HG03039 (cell line): ENCODE data around the gene DNAH6.

ENCODE experiments used
- ATAC-seq: cut with Tn5 transposase; IDR thresholded peaks from one replicate; pipeline ENCODE4 v1.9.1; 2021; ENCODE audit warnings: mild to moderate bottlenecking, moderate library complexity; ENCODE audit not compliant: unreplicated experiment

The DNAH6 gene

DNA sequence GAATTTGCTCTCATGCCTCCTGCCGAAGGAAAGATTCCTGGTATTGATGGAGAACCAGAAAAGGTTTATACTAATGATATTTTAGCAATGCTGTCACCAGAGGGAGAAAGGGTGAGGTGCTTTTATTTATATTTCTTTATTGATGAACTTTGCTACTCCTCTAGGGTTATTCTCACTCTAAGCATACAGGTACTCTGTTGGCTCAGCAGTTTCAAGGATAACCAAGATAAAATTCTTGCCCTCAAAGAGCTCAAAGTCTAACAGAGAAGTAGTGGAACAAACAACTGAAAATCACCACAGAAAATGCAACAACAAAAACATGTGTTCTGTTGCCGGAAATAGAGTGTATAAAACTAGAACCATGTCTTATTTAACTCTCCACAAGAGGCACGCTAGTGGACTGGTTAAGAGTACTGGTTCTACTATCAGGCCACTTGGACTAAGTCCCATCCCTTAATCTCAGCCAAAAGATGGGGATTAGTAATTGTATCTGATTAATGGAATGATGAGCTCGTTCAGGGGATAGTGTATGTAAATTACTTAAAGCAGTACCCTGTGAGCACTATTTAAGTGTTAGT lies 103.6 kb downstream of the DNAH6 start:
- no peak for ATAC-seq

DNA sequence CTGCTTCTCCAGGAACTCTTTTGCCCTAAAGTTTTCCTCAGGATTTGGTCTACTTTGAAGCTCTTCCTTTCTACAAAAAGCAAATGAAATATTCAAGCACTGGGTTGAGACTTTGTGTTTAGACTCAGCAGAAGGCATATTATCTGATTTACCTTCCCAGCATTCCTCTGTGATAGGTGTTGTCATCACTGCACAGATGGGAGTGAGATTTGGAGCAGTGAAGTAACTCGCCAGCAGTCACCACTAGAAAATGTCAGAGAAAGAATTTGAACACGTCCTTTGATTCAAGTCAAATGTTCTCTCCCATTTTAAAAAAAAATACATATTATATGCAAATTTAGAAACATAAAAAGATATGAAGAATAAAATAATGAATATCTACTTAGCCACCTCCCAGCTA lies 112.2 kb downstream of the DNAH6 start:
- no peak for ATAC-seq

DNA sequence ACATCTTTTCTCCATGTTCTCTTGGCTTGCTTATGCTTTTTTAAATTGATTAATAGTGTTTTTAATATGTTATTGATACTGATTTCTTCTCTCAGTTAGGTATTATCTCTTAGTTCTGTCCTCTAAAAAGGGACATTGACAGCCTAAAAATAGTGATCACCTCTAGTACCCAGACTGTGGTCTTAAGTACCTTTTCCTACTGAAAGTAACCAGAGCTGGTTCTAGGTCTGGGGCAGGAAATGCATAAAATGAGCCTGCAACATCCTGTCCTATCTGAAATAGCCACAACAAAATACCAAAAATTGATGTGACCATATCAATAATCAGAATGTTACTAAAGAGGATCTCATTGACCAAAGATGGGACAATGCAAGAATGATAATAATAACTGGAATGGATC lies 113.3 kb downstream of the DNAH6 start:
- no peak for ATAC-seq

DNA sequence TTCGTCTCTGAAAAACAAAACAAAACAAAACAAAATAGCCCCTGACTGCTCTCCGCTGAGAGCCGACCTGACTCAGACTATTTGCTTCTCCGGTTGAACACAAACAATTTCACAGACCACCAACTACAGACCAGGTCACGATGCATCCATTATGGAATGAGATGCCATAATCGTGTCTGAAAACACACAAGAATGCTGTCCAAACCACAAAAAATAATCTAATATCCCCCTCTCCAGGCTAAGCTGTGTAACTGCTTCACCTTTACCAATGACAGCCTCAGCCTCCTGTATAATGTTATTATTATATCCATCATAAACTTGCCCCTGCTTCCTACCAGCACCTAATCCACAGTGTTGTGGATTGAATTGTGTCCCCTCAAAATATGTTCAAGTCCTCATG lies 114.7 kb downstream of the DNAH6 start:
- ATAC-seq: no peak

DNA sequence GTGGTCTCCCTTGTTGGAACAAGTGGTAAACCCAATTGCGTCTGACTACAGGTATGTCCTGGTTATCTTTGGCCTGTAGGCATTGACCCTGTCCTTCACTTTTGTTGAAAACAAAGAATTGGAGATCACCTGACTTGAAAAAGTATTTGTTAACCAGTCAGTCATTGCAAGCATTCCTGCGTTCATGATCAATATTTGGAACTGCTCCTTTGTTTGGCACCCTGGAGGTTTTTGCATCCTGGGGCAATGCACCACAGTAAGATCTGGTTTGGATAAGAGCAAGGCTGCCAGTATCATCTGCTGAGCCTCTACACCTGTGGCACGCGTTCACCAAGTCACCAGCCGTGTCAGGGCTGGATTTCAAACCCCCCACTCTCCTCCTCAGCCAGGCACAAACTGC lies 115.7 kb downstream of the DNAH6 start:
- no peak for ATAC-seq

DNA sequence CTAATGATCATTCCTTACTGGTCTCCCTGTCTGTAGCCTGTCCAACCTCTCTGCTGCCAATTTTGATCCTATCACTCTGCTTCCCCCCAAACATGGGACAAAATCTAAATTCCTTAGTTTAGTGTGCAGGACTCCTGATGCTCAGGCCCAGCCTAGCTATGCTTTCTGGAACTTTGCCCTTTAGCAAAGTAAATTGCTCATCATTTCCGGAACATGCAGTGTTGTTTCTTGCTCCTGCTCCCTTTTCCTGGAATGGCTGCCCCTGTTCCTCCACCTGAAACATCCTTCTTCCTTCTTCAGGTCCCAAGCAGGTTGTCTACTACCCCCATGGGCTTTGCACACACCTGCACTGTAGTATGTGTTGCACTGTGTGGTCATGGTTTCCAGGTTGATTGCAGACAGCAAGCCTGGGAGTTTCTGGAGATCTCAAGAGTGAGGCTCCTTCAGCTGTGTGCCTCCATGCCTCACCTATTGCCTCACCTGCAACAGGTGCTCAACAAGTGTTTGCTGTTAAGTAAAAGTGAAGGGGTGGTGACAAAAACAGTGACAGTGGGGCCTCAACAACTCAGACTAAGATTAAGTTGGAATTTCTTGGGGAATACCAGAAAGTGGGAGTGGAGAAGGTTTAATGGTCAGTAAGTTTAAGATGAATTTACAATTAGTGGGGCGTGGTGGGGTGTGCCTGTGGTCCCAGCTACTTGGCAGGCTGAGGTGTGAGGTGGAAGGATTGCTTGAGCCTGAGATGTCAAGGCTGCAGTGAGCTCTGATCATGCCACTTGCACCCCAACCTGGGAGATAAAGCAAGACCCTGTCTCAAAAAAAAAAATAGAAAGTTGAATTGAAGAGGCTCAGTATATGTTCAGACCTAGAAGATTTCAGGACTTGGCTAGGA lies 120.0 kb downstream of the DNAH6 start:
- ATAC-seq: no peak

DNA sequence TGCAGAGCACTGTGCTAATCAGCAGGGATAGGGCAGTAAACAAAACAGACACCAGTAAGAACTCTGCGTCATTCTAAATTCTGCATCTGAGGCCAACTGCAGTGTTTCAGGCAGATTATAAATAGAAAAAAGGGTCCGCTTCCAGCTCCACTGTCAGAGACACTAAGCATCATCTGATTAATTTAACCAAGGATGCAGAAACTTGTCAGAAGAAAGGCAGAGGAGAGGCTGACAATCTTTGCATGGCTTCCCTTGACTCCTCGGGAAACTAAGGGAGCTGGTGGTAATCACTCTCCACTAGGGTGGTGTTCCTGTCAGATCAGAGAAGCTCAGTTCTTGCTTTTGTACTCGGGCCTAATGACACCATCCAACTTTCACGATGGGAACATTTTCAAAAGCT lies 123.5 kb downstream of the DNAH6 start:
- no peak for ATAC-seq

DNA sequence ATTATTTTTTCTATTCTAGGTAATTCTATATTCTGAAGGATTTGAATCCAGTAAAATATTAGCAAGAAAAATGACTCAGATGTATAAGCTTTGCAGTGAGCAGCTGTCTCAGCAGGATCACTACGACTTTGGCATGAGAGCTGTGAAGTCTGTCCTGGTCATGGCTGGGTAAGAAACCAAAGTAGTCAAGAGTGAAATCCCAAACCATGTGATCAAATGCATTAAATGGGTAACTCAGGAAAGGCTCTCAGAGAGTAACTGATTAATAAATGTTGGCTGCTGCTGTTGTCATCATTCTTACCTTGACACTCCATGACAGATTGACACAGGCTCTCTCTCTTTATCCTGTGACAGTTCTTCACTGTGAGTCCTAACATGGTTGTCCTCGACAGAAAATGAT lies 124.1 kb downstream of the DNAH6 start:
- ATAC-seq: no peak

DNA sequence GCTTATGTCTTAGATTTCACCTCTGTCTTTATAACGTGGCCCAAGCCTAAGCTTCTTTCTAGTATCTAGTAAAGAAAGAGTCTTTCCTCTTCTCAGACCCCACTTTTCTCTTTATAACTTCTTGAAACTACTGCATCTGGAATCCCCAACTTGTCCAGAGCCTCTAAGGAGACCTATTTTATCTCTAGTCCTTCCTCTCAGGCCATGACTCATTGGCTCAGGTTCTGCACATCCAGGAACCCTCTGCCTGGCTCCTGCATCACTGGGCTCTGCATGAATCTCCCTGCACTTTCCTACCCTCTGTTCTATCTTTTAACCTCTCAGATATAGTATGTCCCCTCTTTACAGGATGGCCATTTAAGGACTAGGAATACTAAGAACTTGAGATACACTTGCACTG lies 124.7 kb downstream of the DNAH6 start:
- no peak for ATAC-seq

DNA sequence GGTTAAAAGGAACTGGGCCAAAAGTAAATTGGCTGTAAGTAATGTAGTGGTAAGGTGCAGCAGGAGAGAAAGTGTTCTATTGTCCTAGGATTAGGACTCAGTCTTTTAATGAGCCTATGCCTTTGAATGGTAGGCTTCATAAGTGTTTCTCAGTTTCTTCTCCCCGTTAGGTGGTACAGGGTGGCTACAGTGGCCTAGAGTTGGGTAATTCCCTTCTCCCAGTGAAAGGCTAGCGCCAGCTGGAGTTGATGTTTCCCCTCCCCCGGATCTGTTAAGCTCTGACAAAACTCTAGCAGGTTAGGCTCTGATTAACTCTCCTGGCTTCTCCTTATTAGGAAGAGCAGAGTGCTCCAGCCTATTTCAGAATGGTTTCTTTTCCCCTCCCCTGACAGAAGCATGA lies 127.7 kb downstream of the DNAH6 start:
- ATAC-seq: no peak

DNA sequence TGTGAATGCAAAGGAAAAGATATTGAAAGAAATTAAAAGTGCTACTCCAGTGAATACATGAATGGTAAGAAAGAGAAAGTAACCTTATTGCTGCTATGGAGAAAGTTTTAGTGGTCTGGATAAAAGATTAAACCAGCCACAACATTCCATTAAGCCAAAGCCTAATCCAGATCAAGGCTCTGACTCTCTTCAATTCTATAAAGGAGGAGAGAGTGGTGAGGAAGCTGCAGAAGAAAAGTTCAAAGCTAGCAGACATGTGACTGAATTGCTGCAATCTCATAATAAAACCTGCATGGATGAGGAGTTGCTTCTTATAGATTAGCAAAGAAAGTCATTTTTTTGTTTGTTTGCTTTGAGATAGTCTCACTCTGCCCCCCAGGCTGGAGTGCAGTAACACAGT lies 130.2 kb downstream of the DNAH6 start:
- ATAC-seq: no peak

DNA sequence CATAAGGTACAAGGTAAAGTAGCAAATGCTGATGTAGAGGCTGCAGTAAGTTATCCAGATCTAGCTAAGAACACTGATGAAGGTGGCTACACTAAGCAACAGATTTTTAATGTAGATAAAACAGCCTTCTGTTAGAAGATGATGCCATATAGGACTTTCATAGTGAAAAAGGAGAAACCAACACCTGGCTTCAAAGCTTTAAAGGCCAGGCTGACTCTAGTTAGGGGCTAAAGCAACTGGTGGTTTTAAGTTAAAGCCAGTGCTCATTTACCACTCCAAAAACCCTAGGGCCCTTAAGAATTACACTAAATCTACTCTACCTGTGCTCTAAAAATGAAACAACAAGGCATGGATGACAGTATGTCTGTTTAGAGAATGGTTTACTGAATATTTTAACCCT lies 131.0 kb downstream of the DNAH6 start:
- ATAC-seq: no peak

DNA sequence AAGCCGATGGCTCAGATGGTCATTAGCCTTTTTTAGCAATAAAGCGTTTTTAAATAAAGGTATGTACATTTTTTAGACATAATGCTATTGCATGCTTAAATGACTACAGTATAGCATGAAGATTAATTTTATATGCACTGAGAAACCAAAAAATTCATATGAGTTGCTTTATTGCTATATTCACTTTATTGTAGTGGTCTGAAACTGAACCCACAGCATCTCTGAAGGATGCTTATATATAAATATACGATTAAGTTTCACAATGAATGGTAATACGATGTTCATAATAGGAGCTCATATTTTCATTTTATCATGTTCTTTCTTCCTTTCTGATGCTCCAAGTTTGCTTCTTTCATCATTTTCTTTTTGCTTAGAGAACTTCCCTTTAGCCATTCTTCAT lies 132.8 kb downstream of the DNAH6 start:
- ATAC-seq: no peak

DNA sequence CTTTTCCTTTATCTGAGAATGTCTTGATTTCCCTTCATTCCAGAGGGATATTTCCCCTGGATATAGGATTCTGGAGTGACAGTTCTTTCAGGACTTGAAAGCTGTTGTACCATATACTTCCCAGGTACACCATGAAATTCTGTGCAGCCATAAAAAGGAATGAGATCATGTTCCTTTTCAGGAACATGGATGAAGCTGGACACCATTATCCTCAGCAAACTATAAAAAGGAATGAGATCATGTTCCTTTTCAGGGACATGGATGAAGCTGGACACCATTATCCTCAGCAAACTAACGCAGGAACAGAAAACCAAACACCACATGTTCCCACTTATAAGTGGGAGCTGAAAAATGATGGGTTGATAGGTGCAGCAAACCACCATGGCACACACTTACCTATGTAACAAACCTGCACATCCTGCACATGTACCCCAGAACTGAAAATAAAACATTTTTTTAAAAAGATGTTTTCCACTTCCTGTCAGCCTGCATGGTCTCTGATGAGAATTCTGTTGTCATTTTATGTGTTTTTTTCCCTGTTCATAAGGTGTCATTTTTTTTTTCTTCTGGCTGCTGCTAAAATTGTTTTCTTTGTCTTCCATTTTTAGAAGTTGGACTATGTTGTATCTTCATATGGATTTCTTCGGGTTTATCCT lies 133.3 kb downstream of the DNAH6 start:
- ATAC-seq: no peak

DNA sequence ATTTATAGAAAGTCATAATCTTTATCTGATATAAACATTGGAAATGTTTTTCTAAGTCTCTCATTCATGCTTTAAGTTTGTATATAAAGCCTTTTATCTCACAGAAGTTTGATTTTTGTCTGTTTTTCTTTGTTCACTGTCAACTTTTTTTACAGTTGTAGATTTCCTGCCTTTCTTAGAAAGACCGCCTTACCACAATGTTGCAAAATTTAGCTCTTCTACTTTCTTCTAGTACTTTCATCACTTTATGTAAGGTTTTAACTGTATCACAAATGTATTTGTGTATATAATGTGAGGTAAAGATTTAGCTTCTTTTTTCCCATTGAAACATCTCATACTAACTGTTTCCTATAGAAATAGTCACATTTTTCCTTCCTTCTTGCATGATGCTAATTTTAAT lies 136.1 kb downstream of the DNAH6 start:
- ATAC-seq: no peak

DNA sequence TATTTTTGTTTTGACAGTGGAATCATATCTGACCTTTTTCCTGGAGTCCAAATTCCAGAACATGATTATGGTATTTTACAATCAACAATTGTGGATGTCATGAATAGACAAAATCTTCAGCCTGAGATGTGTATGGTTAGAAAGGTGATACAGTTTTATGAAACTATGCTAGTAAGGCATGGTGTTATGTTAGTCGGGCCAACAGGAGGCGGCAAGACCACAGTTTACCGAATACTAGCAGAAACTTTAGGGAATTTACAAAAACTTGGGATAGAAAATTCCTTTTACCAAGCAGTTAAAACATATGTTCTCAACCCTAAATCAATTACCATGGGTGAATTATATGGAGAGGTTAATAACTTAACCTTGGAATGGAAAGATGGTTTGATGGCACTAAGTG lies 137.0 kb downstream of the DNAH6 start:
- no peak for ATAC-seq

DNA sequence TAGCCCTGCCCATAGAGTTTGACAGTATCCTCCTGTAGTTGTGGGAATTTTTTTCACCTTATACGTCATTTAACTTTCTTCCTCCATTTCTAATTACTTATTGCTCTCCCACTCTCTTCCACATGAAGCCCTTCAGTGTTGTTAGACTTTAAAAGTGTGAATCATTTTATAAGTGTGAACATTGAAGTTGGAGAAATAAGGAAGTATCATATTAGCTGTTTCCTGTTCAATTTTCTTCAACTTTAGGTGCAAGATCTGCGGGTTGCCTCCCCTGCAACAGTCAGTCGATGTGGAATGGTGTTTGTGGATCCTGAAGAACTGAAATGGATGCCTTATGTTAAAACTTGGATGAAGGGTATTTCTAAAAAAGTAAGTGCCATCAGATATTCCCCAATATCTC lies 138.1 kb downstream of the DNAH6 start:
- no peak for ATAC-seq

DNA sequence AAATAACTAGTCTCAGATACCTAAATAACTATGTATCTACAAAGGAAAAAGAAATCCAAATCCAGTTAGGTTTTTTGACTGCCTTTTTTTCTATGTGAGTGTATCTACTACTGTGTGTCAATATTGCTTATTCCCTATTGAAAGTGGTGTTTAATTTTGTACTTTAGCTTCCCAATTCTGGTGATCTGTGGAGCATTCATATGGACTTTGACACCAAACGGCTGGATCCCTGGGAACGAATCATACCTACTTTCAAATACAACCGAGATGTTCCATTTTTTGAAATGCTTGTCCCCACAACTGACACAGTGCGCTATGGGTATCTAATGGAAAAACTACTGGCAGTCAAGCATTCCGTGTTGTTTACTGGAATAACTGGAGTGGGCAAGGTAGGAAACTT lies 152.8 kb downstream of the DNAH6 start:
- no peak for ATAC-seq

DNA sequence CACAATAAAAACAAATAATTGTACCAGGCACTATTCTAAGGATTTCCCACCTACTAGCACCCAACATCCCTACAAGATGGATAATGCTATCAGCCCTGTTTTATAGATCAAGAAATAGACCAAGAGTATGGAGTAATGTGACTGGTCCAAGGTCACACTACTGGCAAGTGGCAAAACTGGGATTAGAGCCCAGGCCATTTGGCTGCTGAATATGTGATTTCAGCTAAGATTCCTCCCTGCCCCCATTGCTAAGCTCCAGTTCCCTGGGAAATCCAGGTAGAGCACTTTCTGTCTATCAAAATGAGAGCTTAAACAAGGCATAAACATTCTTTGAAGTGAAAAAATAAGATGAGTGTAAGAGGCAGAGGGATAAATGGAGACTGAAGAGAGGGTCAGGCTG lies 157.8 kb downstream of the DNAH6 start:
- no peak for ATAC-seq

DNA sequence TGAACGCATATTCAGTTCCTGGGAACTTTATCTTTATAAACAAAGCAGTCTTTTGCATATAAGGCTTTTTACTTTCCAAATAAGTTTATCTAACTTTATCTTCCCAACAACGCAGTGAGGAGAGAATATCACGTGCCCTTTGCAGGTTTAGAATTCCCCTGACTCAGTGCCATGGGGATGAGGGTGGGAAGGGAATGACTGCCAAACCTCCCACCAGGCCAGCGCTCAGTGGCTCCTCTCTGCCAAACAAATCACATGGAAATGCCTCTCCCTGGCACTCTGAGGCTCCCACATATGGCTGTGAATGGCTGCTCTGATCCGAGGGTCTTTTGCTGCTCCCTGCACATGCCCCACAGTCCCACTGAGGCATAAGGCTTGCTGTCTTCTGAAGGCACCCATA lies 158.3 kb downstream of the DNAH6 start:
- ATAC-seq: no peak

DNA sequence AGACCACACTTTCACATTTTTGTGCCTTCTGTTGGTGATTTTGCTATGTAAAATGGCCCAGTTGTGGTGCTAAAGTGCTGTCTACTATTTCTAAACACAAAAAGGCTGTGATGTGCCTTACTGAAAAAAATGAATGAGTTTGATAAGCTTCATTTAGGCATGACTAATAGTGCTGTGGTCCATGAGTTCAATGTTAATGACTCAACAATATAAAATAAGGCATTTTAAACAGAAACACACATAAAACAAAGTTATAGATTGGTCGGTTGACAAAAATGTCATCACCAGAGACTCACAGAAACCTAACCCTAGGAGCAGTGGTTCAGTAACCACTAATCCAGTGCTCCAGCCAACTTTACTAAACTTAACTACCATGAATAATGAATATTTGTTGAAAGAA lies 160.0 kb downstream of the DNAH6 start:
- ATAC-seq: no peak

DNA sequence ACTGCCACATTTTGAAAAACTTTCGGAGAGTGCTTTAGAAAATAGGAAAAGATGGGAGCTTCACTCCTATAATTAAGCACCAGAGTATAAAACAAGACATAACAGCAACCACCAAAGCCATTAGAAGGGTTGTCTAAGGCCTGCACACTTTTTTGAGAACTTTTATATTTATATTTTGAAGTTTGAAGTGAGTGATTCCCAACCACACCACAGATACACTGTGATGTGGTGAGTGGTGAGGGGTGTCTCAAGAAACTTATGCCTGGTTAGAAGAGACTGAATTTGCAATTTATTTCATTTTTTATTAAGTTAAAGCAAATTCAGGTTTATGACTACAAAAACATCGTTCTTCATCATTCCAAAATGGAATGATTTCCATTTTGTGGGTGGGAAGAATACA lies 161.9 kb downstream of the DNAH6 start:
- ATAC-seq: no peak
